Amniotic epithelial cell (primary cell): Measurements from ENCODE around the gene AACS.
A peak's percentile ranks its signal among the peaks of the same experiment; 100 is the strongest.
"Not testable (repeated sequence)": the region's sequence is repeated elsewhere in the genome, so short reads cannot be mapped to it uniquely, and the experiment has no call there.

Source experiments
- DNase-seq: peaks from one replicate; pipeline ENCODE4 v3.0.0-alpha.2; 2010; ENCODE audit warnings: low read depth

AACS gene, protein sequence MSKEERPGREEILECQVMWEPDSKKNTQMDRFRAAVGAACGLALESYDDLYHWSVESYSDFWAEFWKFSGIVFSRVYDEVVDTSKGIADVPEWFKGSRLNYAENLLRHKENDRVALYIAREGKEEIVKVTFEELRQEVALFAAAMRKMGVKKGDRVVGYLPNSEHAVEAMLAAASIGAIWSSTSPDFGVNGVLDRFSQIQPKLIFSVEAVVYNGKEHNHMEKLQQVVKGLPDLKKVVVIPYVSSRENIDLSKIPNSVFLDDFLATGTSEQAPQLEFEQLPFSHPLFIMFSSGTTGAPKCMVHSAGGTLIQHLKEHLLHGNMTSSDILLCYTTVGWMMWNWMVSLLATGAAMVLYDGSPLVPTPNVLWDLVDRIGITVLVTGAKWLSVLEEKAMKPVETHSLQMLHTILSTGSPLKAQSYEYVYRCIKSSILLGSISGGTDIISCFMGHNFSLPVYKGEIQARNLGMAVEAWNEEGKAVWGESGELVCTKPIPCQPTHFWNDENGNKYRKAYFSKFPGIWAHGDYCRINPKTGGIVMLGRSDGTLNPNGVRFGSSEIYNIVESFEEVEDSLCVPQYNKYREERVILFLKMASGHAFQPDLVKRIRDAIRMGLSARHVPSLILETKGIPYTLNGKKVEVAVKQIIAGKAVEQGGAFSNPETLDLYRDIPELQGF

DNA sequence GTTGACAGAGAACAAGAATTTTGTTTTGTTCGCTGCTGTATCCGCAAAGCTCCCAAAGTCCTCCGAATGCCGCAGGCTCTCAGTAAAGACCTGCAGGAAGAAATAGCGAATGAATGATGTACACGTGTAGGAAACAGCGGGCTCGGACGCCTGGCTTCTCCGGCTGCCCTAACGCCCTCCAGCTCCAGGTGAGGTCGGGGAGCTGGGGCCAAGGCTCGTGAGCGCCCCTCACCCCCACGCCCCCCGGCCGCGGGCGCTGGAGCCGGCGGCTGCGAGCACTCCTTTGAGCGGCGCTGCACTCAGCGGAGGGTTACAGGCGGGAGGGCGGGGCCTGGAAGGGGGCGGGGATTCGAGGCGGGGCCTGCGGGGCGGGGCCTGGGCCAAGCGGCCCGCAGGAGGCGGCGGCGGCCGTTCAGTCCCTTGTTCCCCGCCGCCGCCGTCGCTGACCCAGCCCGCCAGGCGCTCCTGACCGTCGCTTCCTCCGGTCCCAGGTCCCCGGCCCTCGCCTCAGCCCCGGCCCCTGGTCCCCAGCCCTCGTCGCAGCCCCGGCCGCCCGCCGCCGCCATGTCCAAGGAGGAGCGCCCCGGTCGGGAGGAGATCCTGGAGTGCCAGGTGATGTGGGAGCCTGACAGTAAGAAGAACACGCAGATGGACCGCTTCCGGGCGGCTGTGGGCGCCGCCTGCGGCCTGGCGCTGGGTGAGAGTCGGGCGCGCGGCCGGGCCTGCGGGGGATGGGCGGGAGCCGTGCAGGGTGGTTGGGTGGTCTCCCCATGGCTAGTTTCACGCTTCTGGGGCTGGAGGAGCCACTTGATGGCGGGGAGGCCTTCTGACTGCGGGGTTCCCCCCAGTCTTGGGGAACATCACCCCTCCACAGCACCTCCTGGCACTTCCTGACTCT lies at the start of gene AACS:
Gene AACS, plus strand, starts transcription at position 415 of the 898 bp plus-strand sequence. Its CDS starts 150 bp downstream, at position 565.
- DNase-seq: peak; percentile 67

DNA sequence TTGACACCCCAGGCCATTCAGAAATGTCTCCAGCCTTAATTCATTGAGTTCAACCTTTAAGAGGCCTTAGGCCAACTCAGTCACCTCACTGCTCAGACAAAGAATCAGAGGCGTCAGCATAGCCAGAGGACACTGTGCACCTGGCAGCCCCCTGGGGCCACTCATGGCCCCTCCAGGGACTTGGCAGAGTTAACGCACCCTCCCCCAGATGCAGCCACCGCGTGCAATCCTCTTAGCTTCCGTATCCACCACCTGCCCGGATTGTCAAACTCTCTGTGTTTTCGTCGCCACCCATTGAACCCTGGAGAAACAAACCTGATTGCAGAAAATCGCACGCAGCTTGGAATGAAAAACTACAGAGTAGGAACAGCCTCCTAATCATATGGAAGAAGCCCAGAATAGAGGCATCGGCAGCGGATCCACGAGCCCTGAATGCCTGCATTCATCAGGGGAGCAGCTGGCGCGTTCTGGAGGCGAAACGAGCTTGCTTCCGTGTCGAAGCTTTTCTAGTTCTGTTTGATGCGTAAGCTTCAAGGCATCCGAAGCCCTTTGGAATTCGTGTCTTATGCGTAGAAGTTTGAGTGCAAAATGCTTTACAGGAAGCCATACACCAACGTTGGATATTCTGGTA lies 49.4 kb upstream of the AACS start:
- no peak for DNase-seq

DNA sequence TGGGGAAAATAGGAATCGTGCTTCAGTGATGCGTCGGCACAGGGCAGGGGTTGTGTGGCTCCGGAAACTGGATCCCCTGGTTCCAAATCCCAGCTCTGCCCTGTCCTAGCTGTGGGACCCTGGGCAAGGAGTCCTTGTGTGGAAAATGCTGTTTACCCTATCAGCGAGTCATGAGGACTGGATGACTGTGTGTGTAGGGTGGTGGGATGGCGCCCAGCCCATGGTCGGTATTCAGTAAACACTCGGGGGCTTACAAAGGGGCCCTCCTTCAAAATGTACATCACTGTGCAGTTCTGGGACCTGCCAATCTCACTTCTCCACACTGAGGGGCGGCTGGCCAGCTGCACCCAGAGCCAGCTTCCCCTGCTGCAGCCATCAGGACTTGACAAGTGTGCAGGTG lies 47.4 kb upstream of the AACS start:
- no peak for DNase-seq

DNA sequence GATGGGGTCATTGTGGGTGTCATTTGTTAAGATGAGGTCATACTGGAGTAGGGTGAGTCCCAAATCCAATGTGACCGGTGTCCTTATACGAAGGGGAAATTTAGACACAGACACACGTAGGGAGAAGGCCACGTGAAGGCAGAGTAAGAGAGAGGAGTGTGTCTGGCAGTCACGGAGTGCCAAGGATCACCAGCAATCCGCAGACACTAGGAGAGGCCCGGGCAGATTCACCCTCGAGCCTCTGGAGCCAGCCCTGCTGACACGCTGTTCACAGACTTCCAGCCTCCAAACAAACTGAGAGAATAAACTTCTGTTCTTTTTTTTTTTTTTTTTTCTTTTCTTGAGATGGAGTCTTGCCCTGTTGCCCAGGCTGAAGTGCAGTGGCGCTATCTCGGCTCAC lies 46.9 kb upstream of the AACS start:
- DNase-seq: no peak

DNA sequence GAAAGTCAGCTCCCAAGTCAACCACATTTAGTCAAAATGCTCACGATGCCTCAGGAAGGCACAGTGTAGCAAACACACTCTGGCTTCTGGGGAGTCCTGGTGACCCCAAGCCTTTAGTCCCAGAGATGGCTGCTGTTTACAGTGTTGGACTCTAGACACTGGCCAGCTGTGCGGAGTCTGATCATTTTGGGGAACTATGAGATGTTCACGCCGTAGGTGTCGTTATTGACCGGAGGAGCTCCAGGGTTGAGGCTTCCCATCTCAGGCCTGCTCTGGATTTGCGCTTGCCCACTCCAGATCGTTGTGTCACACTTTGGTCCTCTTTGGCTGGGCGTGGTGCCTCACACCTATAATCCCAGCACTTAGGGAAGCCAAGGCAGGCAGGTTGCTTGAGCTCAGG lies 44.1 kb upstream of the AACS start:
- DNase-seq: no peak

DNA sequence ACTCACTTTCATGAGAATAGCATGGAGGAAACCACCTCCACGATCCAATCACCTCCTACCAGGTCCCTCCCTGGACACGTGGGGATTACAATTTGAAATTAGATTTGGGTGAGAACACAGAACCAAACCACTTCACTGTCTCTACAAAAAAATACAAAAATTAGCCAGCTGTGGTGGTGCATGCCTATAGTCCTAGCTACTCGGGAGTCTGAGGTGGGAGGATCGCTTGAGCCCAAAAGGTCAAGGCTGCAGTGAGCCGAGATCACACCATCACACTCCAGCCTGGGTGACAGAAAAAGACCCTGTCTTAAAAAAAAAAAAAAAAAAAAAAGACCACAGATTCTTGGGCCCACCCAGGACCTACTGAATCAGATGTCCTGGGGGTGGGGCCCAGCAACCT lies 43.5 kb upstream of the AACS start:
- DNase-seq: no peak

DNA sequence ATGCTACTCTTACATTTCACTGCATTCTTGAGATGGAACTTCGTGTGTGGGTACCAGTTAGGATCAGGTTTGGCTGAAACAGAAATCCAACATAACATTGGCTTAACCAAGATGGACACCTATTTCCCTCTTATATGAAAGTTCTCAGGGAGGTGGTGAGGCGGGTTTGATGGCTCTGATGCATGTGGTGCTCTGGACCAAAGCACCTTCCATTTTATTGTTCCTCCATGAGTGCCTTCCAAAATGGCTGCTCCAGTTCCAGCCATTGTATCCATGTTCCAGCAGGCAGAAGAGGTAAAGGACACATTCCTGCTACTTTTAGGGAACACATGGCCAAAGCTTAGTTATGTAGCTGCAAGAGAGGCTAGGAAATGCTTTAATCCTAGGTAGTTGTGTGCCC lies 42.2 kb upstream of the AACS start:
- no peak for DNase-seq

DNA sequence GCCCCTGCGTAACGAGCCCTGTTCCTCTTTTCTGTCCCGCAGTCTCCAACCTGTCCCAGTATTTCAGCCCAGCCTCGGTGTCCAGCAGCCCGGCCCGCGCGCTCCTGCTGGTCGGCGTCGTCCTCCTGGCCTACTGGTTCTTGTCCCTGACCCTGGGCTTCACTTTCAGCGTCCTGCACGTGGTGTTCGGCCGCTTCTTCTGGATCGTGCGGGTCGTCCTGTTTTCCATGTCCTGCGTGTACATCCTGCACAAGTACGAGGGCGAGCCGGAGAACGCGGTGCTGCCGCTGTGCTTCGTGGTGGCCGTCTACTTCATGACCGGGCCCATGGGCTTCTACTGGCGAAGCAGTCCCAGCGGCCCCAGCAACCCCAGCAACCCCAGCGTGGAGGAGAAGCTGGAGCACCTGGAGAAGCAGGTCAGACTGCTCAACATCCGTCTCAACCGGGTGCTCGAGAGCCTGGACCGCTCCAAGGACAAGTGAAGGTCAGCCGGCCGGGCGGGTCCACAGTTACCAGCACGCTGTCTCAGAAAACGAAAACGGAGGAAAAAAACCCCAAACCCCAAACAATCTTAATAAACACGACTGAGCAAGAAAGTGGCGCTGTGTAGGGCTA lies 40.2 kb upstream of the AACS start:
- no peak for DNase-seq

DNA sequence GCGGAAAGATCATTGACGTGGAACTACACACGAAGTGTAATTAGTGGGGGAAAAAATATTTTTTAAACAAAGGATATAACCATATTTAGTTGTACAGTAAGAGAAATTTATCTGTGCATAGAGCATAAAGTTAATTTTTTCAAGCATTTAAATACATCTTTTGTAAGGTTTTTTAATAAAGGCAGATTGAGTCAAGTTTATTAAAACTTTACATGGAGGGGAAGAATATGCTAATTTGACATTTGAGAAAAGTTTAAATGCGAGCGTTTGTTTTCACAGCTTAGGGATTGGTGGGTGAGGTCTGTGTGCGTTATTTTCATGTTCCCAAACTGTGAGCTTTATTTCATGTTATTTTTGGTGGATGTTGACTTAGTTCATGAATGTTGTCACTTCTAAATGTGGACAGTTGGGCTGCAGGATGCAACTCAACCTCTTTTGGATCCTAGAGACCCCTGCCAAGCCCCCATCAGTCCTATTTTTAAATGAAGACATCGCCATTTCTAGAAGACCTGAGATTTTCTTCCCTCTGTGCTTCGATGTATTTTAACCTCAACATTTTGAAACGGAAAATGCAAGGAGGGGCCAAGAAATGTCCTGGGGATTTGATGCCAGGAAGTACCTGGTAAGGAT lies 39.5 kb upstream of the AACS start:
- no peak for DNase-seq

DNA sequence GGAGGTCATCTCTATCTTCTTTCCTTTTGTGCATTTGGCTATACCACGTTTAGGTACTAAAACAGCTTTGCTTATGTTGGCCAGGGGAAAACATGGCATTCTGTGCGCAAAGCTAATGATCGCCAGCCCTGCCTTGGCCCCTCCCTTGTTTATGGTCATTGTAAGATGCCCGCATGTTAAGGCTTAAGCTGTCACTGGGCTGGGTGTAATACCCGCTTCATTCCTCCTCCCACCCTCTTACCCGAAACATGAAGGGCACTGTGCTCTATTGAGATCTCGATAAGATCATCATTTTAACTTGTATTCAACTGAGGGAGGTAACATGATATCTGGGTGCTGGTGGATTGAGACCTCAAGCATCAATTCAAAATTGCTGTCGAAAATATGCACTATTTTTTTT lies 37.1 kb upstream of the AACS start:
- DNase-seq: no peak

DNA sequence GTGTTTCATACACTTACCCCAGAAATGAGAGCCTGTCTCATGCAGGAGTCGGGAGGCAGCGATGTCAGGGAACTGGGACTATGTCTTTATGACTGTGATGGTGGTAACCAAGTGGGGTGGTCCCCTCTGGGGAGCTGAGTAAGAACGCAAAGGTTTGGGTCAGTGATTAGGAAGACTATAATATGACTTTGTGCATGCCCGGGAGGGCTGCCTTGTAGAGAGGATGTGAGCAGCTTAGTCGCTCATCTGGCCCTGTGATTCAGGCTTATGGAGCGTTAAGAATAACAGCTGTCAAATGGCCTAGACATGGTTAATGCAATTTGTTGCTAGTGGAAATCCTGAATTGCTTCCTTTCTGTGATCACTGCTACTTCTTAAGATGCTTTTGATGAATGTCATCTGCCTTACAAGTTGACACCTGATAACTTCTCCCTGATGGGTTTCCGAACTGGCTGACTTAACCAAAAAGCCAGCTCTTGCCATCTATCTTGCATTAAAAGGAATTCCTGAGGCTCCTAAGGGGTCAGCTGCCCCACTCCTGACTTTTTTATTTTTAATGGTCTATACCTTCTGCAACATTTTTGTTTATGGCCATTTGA lies 35.4 kb upstream of the AACS start:
- no peak for DNase-seq

DNA sequence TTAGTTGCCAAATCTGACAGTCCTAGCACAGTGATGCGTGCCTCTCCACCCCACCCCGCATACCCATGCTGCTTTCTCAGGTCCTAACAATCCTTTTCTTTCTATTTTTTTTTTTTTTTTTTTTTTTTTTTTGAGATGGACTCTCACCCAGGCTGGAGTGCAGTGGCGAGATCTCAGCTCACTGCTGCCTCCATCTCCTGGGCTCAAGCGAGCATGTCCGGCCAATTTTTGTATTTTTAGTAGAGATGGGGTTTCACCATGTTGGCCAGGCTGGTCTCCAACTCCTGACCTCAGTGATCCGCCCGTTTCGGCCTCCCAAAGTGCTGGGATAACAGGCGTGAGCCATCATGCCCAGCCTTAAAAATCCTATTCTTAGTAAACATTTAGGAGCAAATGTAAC lies 33.8 kb upstream of the AACS start:
- not testable (repeated sequence) for DNase-seq

DNA sequence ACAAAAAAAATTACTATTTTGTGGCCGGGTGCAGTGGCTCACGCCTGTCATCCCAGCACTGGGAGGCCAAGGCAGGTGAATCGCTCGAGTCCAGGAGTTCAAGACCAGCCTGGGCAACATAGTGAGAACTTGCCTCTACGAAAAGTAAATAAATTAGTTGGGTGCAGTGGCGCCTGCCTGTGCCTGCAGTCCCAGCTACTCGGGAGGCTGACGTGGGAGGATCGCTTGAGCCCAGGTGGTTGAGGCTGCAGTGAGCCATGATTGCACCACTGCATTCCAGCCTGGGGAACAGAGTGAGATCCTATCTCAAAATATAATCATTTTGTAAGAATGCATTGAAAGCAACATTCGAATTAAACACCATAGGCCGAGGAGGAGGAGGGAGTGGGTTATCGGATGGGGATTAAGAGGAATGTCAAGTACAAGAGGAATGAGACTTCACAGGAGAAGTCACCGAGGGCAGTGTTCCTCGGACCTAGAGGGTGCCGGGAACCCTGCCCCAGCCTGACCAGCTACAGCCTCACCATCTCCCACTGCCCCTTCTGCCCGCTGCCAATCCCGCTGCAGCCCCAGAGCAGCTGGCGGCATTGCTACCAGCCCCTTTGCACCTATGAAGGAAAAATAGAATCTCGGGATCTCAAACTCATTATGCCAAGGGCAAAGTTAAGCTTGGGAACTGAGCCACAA lies 32.6 kb upstream of the AACS start:
- no peak for DNase-seq

DNA sequence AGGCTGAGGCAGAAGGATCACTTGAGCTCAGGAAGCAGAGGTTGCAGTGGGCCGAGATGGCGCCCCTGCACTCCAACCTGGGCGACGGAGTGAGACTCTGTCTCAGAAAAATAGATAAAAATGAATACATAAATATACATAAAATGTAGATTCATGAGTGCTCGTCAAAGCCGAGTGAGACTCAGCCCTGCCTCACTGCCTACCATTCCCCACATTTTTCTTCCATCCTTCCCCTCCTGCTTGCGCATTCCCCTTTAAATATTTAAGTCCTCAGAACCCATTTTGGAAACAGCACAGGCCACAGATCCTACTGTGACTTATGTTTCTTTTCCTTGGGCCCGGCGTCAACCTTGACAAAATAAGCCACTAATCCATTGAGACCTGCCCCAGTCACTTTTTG lies 31.9 kb upstream of the AACS start:
- no peak for DNase-seq

DNA sequence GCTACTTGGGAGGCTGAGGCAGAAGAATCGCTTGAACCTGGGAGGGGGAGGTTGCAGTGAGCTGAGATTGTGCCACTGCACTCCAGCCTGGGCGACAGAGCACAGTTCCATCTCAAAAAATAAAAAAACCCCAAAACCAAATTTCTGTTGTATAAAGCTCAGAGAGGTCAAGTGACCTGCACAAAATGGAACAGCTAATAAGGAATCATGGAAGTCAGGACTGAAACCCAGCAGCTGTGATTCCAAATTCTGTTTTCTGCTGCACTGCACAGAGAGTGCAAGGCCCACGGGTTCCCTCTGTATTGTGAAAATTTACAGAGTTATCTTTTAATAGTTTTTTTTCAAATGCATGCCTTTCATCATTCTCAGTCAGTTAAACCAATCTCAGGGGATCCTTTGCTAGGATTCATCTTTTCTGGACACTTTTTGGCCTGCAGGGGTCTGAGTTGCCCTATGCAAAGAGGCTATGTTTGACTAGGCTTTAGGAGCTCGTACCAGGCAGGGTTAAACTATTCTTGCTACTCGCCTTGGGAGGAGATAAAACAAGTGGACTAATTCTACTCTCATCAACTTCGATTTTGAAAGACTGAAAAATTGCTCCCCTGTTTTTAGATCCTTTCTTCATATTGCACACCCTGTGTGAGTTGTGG lies 26.1 kb upstream of the AACS start:
- DNase-seq: no peak

DNA sequence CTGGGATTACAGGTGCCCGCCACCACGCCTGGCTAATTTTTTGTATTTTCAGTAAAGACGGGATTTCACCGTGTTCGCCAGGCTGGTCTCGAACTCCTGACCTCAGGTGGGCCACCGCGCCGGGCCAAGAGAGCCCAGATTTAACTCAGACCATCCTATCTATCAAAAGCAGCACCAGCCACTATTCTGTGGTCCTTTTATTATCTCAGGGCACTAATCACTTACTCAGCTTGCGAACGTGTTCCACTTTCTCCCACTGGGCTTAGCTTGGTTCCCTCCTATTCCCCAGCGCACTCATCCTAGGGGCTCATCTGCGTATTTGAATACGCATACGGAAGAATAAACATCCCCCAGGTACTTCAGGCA lies 16.2 kb upstream of the AACS start:
- DNase-seq: no peak

DNA sequence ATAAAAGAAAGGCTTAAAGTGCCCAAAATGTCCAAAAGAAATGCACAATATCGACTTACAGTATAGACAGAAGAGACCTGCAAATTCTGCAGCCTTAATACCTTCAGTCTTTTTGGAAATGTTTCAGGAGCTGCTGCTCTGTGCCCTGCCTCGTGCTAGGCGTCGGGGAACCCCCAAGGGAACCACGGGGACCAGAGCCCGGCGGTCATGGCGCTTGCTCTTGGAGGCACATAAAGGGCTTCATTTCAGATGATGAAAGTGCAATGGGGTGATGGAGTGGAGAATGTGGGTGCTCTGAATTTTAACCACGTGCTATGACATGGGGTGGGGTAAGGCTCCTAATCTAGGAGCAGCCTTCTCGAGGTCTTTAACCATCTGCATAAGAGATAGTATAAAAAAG lies 14.8 kb upstream of the AACS start:
- no peak for DNase-seq

DNA sequence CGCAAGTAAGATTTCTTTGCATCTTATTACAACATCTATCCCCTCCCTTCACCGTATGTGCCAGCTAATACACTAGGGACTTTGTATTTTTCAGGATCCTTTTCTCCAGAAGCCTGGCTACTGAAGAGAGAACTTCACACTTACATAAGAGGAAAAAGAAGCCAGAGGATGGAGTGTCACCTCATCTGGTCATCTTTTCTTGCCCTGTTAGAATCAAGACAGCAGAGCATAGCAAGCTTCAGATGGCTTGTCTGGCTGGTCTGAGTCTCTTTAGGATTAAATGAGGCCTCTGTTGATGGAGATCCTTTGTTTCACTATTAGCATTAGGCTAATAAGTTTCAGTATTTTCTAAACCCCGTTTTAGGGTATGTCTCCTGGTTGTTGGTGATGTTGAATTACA lies 14.4 kb upstream of the AACS start:
- no peak for DNase-seq

DNA sequence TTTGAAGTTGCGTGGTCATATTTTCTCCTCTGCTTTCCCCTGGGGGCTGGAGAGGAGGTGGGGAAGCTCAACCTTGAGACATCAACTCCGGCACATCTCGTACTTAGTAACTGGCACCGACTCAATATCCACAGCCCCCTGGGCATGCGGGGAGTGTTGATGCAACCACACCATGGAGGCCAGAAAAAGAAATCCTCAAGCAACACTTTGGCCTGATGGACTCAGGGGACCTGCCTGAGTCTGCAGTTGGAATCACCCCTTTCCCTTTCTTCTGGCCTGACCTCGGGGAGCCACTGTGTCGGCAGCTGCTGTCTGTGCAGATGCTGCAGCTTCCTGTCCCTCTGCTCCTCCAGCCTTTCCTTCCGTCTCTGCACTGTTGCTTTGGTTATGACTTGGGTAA lies 11.4 kb upstream of the AACS start:
- no peak for DNase-seq

DNA sequence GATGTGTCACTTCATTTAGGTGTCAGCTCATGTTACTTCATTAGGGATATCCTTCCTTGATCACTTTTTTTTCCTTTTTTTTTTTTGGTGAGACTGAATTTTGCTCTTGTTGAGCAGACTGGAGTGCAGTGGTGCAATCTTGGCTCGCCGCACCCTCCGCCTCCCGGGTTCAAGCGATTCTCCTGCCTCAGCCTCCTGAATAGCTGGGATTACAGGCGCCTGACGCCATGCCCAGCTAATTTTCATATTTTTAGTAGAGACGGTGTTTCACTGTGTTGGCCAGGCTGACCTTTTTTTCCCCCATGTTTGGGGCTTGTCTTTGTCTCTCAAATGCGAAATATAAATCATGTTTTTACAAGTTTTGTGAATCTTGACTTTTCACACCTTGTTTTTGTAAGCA lies 9.6 kb upstream of the AACS start:
- DNase-seq: no peak
